HG02798 (cell line): Measurements from ENCODE around the gene PDPR.
"Not testable (repeated sequence)": the region's sequence is repeated elsewhere in the genome, so short reads cannot be mapped to it uniquely, and the experiment has no call there.

ENCODE experiments used
- ATAC-seq: cut with Tn5 transposase; IDR thresholded peaks from one replicate; pipeline ENCODE4 v1.9.1; 2021; ENCODE audit warnings: mild to moderate bottlenecking; ENCODE audit not compliant: unreplicated experiment, poor library complexity

Gene PDPR

GRCh38 chr16:70126226-70126625 is 12.1 kb downstream of the PDPR start:
- ATAC-seq = not testable (repeated sequence)

GRCh38 chr16:70127706-70128105 is 13.6 kb downstream of the PDPR start:
- not testable (repeated sequence) for ATAC-seq

DNA sequence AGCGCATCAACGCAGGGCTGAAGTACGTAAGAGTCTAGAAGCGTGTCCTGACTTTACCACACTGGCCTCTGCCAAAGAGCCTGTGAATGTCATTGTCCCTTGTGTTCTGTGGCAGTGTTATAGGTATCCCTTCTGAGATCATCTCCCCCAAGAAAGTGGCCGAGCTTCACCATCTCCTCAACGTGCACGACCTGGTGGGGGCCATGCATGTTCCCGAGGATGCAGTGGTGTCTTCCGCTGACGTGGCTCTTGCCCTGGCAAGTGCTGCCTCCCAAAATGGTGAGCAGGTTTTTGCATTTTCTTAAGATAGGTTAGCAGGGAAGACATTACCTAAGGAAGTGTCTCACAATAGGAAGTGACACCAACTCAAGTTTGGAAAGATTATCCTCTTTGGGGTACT is 14.7 kb downstream of the PDPR start:
- not testable (repeated sequence) for ATAC-seq

GRCh38 chr16:70135796-70136195 is 21.7 kb downstream of the PDPR start:
- not testable (repeated sequence) for ATAC-seq

- ATAC-seq = not testable (repeated sequence)
Observed at GRCh38 chr16:70136595-70136994, 22.5 kb downstream of the PDPR start.

GRCh38 chr16:70142739-70143138 is 28.6 kb downstream of the PDPR start:
- not testable (repeated sequence) for ATAC-seq

GRCh38 chr16:70143231-70143895 is 29.2 kb downstream of the PDPR start:
- ATAC-seq = not testable (repeated sequence)

DNA sequence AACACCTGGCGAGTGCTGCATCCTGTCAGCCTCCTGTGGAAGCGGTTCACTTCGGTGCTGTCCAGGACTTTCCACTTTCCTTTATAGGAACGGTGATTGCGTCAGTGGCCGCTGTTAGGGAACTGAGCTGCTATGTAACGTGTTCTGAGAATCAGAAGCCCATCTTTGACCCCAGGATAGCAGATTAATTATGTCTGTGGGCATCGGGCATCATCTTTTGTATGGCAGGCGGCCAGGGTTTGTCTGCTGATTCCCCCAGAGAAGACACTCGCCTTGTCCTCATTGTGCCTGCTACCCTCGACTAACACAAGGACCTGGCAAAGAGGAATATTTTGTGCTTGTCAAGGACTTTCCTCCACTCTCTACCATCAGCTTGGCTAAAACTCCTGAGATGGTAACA is 33.7 kb downstream of the PDPR start:
- ATAC-seq = not testable (repeated sequence)

GRCh38 chr16:70148453-70148852 is 34.3 kb downstream of the PDPR start:
- ATAC-seq = not testable (repeated sequence)

- not testable (repeated sequence) for ATAC-seq
Observed at GRCh38 chr16:70149296-70149695, 35.2 kb downstream of the PDPR start.

- no peak for ATAC-seq
Observed at GRCh38 chr16:70151391-70151790, 37.3 kb downstream of the PDPR start.

DNA sequence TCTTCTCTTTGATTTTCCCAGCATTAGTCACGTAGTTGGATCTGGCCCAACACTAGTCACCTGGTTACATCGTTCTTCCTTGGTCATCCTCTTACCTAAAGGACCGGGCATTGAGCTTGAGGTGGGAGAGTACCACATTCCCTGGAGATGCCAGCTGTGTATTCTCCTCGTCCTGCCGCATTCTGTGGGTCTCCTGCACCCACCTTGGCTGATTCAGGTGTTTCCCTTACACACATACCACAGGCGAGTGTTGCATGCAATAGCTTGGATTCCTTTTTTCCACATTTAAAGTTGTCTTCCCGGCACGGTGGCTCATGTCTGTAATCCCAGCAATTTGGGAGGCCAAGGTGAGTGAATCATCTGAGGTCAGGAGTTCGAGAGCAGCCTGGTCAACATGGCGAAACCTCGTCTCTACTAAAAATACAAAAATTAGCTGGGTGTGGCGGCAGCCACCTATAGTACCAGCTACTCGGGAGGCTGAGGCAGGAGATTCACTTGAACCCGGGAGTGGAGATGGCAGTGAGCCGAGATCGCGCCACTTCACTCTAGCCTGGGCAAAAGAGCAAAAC is 37.9 kb downstream of the PDPR start:
- ATAC-seq = no peak

DNA sequence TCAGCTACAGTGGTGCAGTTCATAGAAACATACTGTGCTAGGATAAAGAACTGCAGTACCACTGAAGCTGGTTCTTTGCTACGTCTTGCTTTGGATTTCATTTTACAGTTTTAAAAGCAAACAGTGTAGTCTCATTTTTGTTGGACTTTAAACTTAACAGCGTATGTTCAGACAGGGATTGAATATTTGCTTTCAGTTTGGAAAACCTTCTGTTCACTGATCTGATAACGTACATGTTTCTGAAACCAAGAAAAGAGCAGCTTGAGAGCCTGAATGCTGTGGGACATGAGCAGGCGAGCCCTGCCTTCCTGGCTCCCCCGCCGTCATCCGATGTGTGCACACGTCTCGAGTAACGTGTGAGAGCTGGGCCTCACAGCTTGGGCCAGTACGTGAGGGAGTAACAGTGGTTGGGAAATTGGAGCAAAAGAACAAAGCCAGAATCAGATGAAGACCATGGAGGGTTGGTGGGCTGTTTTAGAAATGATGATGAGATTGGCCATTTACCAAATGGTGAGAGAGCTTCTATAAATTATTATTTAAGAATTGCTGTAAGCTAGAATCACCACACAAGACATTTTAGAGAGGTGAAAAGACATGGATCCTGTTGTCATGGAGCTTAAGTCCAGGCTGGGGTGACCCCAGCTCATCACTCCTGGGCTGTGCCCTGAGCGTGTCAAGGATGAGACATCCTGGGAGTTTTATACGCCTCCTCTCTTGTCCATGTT is 38.6 kb downstream of the PDPR start:
- no peak for ATAC-seq

- ATAC-seq = not testable (repeated sequence)
Observed at GRCh38 chr16:70154736-70155135, 40.6 kb downstream of the PDPR start.

GRCh38 chr16:70156207-70156978 is 42.3 kb downstream of the PDPR start:
- no peak for ATAC-seq

DNA sequence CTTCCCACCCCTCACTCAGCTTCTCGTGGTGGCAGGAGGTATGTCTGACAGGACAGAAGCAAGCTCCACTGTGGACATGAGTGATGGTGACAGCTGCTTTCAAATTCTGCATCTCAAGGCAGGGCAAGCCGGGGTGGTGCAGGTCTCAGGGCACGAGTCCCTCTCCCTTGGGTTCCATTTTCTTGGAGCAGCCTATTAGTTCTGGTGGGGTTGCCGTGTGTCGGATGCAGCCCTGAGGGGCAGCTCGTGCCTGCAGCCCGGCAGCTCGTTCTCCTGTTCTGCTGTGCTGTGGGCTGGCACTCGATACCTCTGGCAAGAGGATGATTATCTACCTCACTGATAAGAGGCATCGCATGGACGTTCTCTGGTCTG is 43.0 kb downstream of the PDPR start:
- ATAC-seq = no peak

DNA sequence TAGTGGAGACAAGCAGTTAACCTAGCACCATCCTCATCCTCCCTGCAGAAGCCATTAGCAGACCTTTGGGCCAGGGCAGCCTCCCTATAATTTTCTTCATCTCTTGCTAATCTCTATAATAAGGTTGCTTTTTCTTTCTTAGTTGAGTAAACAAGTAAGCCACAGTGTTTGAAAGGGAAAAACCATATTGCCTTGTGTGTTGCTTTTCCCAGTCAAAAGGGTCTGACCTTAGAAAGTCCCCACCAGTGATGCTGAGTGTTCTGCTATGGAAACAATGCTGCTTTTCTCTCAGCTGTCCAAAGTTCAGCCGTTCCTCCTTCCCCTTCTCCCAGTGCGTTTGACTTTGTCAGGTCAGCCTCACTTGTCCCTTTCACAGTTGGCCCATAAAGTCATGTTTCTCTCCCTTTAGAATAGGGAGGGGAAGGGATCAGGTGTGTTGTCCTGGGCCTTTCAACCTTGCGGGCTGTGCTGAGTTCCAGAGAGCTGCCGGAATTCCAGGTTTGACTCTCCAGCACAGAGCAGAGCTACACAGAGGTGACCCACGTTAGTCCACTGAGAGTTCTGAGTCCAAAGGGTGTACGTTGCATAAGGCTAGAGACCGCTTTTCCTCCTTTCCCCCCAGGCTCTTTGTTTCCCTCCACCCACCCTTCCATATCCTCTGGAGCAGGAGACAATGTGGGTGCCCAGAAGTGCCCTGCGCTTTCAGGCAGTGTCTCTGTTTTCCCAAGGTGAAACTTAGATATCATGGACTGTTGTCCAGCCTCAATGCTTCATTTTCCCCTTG is 43.5 kb downstream of the PDPR start:
- no peak for ATAC-seq

DNA sequence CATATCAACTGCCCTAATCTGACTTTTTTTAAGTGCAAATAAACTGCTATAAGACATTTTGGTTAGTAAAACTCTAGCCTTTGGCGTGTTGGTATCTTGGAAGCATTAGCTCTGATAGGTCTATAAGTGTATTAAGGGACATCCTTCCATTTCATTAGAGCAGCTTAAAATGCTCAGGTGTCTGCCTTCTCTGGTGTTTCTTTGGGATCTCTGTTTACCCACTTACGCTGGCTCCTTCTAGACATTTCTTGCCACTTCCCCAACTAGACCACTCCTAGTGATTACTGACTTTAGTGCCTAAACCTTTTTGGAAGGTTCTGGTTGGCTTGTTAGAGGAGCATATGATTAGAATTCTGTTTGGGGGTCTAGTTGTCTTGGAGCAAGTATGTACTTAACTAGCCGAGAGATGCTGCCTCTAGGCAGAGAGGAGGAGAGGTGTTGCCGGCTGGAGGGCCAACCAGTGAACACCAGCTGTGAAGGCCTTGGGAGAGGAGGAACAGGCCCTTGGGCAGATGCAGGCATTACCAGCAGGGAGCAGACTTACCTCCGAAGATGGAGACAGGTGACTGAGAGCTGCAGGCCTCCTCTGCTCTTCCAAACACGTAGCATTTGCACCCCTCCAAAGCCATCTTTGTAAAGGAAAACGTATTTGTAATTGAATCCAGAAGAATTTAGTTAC is 44.3 kb downstream of the PDPR start:
- ATAC-seq = no peak
